ENCODE measurements around the gene COL25A1.

COL25A1 gene

GRCh38 chr4:109302361-109303139, at the start of gene COL25A1:
TSS of gene COL25A1 (minus strand) at chr4:109302658.
- DNase-seq, result peak; percentile 18

GRCh38 chr4:109350121-109350520, 47.7 kb upstream of the COL25A1 start:
- no peak for DNase-seq

DNA sequence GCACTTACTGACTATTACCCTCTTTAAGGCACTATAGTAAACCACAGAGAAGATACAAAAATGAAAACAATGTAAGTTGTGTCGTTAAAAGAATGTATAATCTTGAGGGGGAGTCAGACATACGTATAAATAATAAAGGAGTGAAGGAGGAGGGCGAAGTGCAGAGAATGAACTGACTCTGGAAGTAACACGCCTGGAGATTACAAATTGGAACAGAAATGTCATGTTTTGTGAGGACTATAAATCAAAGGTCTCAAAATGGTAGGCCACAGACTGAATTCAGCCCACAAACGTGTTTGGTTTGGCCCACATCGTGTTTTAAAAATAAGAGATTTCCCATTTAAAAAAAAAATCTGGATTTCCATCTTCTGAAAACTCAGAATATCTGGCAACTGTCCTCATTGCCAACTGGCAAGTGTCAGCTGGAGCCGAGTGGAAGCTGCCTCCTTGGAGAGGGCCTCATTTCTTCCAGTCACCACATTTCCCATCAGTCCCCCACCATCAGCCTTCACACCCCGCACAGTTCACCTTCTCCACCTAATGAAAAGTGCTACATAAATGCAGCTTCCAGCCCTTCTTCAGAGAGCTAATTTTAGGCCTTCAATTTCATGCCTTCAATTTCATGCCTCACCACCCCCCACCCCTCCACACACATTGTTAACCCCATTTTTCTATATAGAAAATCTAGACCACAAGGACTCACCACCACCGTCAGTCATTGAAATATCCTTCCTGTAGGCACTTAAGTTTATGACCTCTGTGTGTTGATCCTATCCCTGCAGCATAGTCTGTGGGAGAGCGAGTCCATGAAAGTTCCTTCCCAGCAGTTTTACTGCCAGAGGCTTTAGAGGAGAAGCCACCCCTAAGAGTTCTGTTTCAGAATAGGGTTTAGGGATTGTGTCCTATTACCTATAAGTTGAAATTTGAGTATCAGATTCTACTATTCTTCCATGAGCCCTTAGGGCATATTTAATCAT, 32.0 kb upstream of the COL25A1 start:
- no peak for DNase-seq

GRCh38 chr4:109332926-109333464, 30.5 kb upstream of the COL25A1 start:
- no peak for DNase-seq

DNA sequence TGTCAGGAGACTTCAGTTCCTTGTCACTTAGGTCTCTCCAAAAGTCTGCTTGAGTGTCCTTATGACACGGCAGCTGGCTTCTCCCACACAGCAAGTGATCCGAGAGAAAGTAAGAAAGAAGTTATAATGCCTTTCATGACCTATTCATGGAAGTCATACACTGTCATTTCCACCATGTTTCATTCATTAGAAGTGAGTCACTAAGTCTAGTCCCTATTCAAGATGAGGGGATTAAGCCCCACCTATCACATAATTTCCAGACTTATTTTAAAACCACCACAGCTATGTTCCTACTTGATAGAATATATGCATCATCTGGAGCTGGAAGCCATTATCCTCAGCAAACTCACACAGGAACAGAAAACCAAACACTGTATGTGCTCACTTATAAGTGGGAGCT, 25.2 kb upstream of the COL25A1 start:
- DNase-seq, result no peak

- DNase-seq, result no peak
Measured at GRCh38 chr4:109325698-109326097, 23.2 kb upstream of the COL25A1 start.

DNA sequence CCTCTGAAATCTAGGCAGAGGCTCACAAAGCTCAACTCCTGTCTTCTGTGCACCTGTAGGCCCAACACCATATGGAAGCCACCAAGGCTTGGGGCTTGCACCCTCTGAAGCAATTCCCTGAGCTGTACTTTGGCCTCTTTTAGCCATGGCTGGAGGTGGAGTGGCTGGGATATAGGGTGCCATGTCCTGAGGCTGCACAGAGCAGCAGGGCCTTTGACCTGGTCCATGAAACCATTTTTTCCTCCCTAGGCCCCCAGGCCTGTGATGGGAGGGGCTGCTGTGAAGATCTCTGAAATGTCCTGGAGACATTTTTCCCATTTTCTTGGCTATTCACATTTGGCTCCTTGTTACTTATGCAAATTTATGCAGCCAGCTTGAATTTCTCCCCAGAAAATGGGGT, 20.9 kb upstream of the COL25A1 start:
- no peak for DNase-seq

GRCh38 chr4:109321232-109321631, 18.8 kb upstream of the COL25A1 start:
- no peak for DNase-seq

- DNase-seq, result no peak
Measured at GRCh38 chr4:109319684-109320083, 17.2 kb upstream of the COL25A1 start.

DNA sequence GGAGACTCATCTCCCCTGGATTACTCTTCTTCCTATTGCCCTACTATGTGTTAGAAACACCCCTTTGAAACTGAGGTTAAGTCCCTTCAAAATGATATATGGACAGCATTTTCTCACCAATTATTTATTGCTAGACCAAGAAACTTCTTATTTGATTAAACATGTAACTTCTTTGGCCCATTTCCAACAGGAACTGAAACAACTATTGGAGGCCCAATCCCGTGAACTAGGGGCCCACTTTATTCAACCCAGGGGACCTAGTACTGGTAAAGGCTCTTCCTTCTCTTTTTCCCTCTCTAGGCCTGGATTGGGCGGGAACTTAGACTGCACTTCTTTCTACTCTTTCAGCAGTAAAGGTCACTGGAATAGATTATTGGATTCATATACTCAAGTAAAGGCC, 16.7 kb upstream of the COL25A1 start:
- no peak for DNase-seq

GRCh38 chr4:109315818-109316217, 13.4 kb upstream of the COL25A1 start:
- DNase-seq, result no peak

- DNase-seq, result no peak
Measured at GRCh38 chr4:109315341-109315740, 12.9 kb upstream of the COL25A1 start.

DNA sequence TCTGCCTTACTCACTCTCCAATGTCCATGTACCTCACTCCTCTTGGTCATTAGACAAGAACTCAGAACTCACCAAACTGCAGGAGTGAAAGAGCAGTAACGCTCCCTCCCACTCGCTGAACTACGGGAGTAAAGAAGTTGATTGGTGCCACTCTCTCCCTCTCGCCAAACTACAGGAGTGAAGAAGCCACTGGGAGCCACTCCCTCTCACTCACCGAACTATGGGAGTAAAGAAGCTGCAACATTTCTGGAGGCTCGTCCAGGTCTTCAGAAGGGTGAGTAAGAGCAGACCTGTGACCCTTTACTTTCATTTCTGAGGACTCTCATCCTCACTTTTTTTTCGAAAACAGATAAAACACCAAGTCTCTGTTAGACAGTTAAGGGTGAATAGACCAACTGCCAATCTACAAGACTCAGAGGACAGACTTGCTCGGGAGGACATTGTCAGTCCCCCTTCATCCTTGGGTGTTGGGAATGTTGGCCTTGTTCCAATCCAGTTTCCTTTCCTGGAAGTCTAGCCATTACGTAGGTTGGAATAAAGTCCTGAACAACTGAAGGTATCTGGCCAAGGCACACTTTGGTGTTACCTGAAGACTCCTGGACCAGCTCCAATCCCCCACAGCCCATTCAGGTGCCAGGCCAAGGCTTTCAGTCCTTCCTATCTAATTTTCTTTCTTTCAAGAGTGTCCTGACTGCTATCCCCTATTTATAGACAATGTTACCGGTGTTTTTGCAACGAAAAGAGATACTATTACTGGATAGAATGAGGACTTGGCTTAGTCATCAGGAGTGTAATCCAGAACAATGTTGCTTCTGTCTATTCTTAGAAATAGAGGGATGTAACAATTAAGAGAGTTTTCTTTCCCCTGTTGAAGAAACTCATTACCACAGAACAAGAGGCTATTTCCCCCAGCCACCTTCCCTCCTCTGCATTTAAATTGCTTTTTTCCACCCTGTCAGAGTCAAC, 11.0 kb upstream of the COL25A1 start:
- DNase-seq, result no peak

DNA sequence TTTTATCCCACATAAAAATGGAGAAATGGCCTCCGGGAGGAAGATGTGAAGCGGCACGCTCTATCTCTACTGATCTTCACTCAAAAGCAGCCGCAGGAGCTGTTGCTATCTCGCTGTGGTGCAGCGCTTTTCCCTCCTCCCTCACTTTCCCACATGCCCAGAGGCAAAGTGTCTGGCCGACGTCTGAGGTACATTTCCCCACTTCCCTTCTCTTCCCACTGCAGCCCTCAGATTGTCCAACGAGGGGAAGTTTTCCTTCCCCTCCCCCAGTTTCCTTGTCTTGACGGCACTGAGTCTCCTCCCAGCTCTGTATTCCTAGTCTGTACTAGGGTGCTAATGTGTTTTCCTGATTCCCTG, 660 bp upstream of the COL25A1 start:
- DNase-seq, result no peak

GRCh38 chr4:109301651-109302360, 652 bp downstream of the COL25A1 start:
- no peak for DNase-seq

- DNase-seq, result no peak
Measured at GRCh38 chr4:109298279-109299010, 4.0 kb downstream of the COL25A1 start.

DNA sequence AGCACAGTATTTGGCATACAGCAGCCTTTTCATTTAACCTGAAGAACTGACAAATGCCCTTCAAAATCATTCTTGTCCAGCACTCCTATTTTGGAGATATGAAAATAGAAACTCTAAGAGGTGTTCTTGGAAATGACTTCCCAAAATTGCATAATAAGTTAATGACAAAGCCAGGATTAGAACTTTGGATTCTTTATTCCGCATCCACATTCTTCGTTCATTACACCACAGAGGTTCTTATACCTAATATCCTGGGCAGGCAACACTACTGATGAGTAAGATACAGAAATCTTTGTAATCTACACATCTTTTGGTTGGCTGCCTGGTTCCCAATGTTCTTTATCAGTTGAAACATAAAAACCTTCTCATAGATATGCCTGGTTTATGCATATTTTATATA, 5.9 kb downstream of the COL25A1 start:
- DNase-seq, result no peak

- no peak for DNase-seq
Measured at GRCh38 chr4:109295081-109295480, 7.4 kb downstream of the COL25A1 start.

- DNase-seq, result no peak
Measured at GRCh38 chr4:109294468-109295020, 7.9 kb downstream of the COL25A1 start.

DNA sequence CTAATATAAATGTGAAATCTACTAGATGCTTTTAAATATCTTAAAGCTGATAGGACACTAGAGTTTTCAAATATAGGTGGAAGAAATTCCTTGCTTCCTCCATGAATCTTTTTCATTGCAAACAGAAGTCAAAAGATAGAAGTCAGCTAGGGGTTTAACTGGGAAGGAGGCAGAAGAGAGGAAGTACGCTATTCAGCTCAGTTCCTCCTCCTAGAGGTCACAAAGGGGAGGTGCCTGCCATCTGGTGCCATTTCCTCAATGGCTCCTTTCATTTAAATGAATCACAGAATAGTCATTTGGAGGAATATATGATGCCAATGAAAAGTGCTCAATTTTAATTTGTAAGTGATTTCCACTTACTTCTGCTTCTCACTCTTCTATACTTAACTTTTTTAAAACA, 8.5 kb downstream of the COL25A1 start:
- DNase-seq, result no peak

All from CD4-positive, alpha-beta T cell treated with Interleukin-15 for 1 hour (primary cell).